OCI-LY1 (cell line): Measurements from ENCODE around the gene CLEC16A.

Source experiments
- EZH2 ChIP-seq: fragments of 200-600 bp; sonication (generic), shearing (Covaris generic); IDR thresholded peaks from 2 replicates; pipeline ENCODE4 v1.8.0; 2017; ENCODE audit warnings: borderline replicate concordance, mixed run types, mild to moderate bottlenecking, antibody characterized with exemption, low read length, moderate library complexity, mixed read lengths
- TF ChIP-seq, protein P1 (sequence below): fragments of 200-600 bp; sonication (generic), shearing (Covaris generic); IDR thresholded peaks from 2 replicates; pipeline ENCODE4 v1.5.1; 2017; ENCODE audit warnings: mild to moderate bottlenecking, antibody characterized with exemption, low read length, moderate library complexity, mixed read lengths

DNA sequence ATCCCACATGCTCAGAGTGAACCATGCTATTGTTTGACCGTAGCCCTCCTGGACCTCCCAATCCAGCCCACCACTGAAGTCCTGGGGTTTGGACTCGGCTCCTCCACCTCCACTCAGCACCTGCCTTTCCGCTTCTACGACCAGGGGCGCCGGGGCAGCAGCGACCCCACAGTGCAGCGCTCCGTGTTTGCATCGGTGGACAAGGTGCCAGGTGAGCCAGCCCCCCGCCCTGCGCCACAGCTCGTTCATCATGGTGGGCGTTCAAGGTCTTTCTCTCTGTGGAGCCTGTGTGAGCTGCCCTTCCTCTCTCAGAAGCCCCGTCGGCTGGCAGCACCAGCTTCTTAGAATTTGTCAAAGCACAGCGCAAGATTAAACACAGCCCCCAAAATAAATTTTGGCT is 181.6 kb downstream of the CLEC16A start:
- TF ChIP-seq, protein P1, sequence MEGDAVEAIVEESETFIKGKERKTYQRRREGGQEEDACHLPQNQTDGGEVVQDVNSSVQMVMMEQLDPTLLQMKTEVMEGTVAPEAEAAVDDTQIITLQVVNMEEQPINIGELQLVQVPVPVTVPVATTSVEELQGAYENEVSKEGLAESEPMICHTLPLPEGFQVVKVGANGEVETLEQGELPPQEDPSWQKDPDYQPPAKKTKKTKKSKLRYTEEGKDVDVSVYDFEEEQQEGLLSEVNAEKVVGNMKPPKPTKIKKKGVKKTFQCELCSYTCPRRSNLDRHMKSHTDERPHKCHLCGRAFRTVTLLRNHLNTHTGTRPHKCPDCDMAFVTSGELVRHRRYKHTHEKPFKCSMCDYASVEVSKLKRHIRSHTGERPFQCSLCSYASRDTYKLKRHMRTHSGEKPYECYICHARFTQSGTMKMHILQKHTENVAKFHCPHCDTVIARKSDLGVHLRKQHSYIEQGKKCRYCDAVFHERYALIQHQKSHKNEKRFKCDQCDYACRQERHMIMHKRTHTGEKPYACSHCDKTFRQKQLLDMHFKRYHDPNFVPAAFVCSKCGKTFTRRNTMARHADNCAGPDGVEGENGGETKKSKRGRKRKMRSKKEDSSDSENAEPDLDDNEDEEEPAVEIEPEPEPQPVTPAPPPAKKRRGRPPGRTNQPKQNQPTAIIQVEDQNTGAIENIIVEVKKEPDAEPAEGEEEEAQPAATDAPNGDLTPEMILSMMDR = no peak
- no peak for TF ChIP-seq EZH2
